ENCODE data around the gene DDR2.
"Not testable (repeated sequence)": the region's sequence is repeated elsewhere in the genome, so short reads cannot be mapped to it uniquely, and the experiment has no call there.

Gene DDR2

DNA sequence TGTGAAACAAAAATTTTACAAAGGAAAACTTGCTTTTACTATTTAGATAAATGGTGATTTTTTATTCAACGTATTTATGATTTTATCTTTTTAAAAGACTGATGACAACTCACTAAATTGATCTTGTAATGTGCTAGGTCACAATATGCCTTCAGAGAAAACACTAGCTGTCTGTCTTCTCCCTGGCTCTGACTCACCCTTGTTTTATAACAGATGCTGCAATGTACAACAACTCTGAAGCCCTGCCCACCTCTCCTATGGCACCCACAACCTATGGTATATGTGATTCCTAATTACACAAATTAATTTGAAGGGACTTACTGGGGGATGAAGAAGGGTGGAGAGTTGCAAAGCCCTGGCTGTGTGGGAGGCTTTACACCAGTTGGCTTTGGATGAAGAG lies 133.5 kb downstream of the DDR2 start:
- Histone ChIP-seq H3K9me3 (ENCODE audit: insufficient read depth, low read length) (no peaks in the 10 kb centered on the region), H3K36me3 (ENCODE audit: insufficient read depth, insufficient read length, low read length) (no peaks in the 10 kb centered on the region), H3K4me3 (ENCODE audit: insufficient read length, low read depth) (no peak overlapping the region), H3K4me1 (ENCODE audit: insufficient read depth, insufficient read length) (no peaks in the 10 kb centered on the region), H3K9ac (ENCODE audit: insufficient read length, low read depth) (no peak overlapping the region), H3K27me3 (ENCODE audit: insufficient read depth, insufficient read length) (no peaks in the 10 kb centered on the region)
- TF ChIP-seq SUZ12 (IDR thresholded peaks at IDR 0.05; ENCODE audit: extremely low read depth, insufficient read depth, insufficient read length) (no peak), YY1 (IDR thresholded peaks at IDR 0.05; ENCODE audit: insufficient read depth, insufficient read length) (no peak), ZNF274 (IDR thresholded peaks at IDR 0.05; ENCODE audit: low read depth, low read length) (no peak)
- no peak for DNase-seq (ENCODE audit: low read depth, low spot score)

DNA sequence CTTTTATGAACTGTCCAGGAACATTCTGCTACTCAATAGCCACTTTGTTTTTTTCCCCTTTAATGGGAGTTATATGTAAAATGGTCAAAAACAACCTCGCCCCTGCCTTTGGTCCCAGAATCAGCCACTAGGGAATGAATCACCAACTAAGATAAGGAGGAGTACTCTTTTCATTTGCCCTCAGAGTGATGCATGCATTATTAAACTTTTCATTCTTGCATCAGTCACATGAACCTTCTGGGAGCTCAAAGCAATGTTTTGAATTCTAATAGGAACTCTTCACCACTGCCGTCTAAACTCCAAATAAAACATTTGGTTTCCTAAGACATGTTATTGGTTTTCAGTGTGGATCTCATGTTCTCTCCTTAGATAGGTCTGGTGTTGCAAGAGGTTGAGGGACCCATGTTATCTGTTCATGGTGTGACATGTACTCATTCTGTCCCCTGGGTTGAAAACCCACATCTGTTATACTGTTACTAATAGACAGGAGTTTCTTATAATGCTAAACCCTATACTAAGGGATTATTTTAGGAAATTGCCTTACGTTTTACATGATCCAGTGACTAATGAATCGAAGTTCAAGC lies 140.4 kb downstream of the DDR2 start:
- H3K27me3 ChIP-seq (ENCODE audit: insufficient read depth, insufficient read length) = no peaks in the 10 kb centered on the region
- DNase-seq (ENCODE audit: low read depth, low spot score) = no peak
- H3K4me1 ChIP-seq (ENCODE audit: insufficient read depth, insufficient read length) = no peaks in the 10 kb centered on the region
- H3K4me3 ChIP-seq (ENCODE audit: insufficient read length, low read depth) = no peak overlapping the region
- H3K9me3 ChIP-seq (ENCODE audit: insufficient read depth, low read length) = no peaks in the 10 kb centered on the region
- no peak overlapping the region for H3K9ac ChIP-seq (ENCODE audit: insufficient read length, low read depth)
- H3K36me3 ChIP-seq (ENCODE audit: insufficient read depth, insufficient read length, low read length) = no peaks in the 10 kb centered on the region
- TF ChIP-seq SUZ12 (IDR thresholded peaks at IDR 0.05; ENCODE audit: extremely low read depth, insufficient read depth, insufficient read length) (no peak), ZNF274 (IDR thresholded peaks at IDR 0.05; ENCODE audit: low read depth, low read length) (no peak), YY1 (IDR thresholded peaks at IDR 0.05; ENCODE audit: insufficient read depth, insufficient read length) (no peak)

DNA sequence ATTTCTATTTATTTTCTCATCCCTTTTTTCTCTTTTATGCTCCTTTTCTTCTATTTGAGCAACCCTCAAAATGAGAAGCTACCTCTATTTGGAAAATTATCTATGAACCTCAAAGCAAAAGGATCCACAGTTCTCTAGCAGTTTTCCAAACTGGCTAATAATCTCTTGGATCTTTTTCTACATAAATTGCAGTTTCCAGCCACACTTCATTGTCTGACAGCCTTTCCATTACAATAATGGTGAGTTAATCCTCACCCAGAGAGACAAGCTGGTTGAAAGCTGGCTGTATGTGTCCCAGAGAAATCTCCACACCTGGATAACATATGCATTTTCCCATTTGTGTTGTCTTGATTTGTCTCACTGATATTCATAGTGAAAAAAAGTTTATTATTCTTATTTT lies 141.7 kb downstream of the DDR2 start:
- Histone ChIP-seq H3K36me3 (ENCODE audit: insufficient read depth, insufficient read length, low read length) (no peaks in the 10 kb centered on the region), H3K4me3 (ENCODE audit: insufficient read length, low read depth) (no peak overlapping the region), H3K27me3 (ENCODE audit: insufficient read depth, insufficient read length) (no peaks in the 10 kb centered on the region), H3K9me3 (ENCODE audit: insufficient read depth, low read length) (no peaks in the 10 kb centered on the region), H3K4me1 (ENCODE audit: insufficient read depth, insufficient read length) (no peaks in the 10 kb centered on the region), H3K9ac (ENCODE audit: insufficient read length, low read depth) (no peak overlapping the region)
- no peak for TF ChIP-seq ZNF274 (IDR thresholded peaks at IDR 0.05; ENCODE audit: low read depth, low read length)
- TF ChIP-seq SUZ12 (IDR thresholded peaks at IDR 0.05; ENCODE audit: extremely low read depth, insufficient read depth, insufficient read length) = no peak
- no peak for TF ChIP-seq YY1 (IDR thresholded peaks at IDR 0.05; ENCODE audit: insufficient read depth, insufficient read length)
- no peak for DNase-seq (ENCODE audit: low read depth, low spot score)

DNA sequence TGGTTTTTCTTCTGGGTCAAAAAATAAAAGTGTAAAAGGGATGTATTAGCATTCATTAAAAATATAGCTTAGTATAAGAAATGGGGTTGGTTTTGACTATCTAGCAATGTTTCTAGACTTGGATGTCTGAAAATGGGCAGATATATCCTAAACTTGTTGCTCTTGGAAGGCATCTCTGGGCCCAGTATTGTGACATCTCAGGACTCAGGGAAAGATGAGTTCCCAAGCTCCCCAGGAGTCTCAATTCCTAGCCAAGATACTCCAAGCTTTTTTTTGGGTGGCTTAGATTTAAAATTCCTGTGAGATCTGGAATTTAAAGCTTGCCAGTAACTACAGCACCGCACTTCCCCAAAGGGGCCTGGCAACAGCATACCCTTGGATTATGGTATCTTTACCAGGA lies 146.8 kb downstream of the DDR2 start:
- Histone ChIP-seq H3K36me3 (ENCODE audit: insufficient read depth, insufficient read length, low read length) (no peaks in the 10 kb centered on the region), H3K27me3 (ENCODE audit: insufficient read depth, insufficient read length) (no peaks in the 10 kb centered on the region), H3K9me3 (ENCODE audit: insufficient read depth, low read length) (no peaks in the 10 kb centered on the region), H3K9ac (ENCODE audit: insufficient read length, low read depth) (no peak overlapping the region), H3K4me3 (ENCODE audit: insufficient read length, low read depth) (no peak overlapping the region), H3K4me1 (ENCODE audit: insufficient read depth, insufficient read length) (no peaks in the 10 kb centered on the region)
- DNase-seq (ENCODE audit: low read depth, low spot score) = no peak
- TF ChIP-seq YY1 (IDR thresholded peaks at IDR 0.05; ENCODE audit: insufficient read depth, insufficient read length) (no peak), SUZ12 (IDR thresholded peaks at IDR 0.05; ENCODE audit: extremely low read depth, insufficient read depth, insufficient read length) (no peak), ZNF274 (IDR thresholded peaks at IDR 0.05; ENCODE audit: low read depth, low read length) (no peak)

DNA sequence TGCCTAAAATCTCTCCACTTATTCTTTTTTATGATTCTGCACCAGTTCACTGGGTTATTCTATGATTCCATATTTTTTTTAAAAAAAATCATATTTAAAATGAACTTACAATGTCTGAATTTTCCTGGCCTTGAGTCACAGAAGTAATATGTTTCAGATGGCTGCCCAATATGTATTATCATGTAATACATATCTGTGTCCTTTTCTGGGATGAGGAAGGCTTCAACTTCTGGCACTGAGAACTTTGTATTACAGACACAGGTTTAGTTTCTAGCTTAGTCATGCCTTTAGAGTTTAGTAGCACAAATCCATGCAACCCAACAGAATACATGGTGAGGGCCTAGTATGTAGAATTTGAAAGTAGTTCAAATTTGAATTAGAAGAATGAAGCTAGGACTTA lies 150.4 kb downstream of the DDR2 start:
- TF ChIP-seq SUZ12 (IDR thresholded peaks at IDR 0.05; ENCODE audit: extremely low read depth, insufficient read depth, insufficient read length) (no peak), YY1 (IDR thresholded peaks at IDR 0.05; ENCODE audit: insufficient read depth, insufficient read length) (no peak), ZNF274 (IDR thresholded peaks at IDR 0.05; ENCODE audit: low read depth, low read length) (no peak)
- H3K36me3 ChIP-seq (ENCODE audit: insufficient read depth, insufficient read length, low read length) = no peaks in the 10 kb centered on the region
- H3K4me3 ChIP-seq (ENCODE audit: insufficient read length, low read depth) = no peak overlapping the region
- H3K9ac ChIP-seq (ENCODE audit: insufficient read length, low read depth) = no peak overlapping the region
- H3K4me1 ChIP-seq (ENCODE audit: insufficient read depth, insufficient read length) = no peaks in the 10 kb centered on the region
- H3K27me3 ChIP-seq (ENCODE audit: insufficient read depth, insufficient read length) = no peaks in the 10 kb centered on the region
- no peaks in the 10 kb centered on the region for H3K9me3 ChIP-seq (ENCODE audit: insufficient read depth, low read length)
- no peak for DNase-seq (ENCODE audit: low read depth, low spot score)

DNA sequence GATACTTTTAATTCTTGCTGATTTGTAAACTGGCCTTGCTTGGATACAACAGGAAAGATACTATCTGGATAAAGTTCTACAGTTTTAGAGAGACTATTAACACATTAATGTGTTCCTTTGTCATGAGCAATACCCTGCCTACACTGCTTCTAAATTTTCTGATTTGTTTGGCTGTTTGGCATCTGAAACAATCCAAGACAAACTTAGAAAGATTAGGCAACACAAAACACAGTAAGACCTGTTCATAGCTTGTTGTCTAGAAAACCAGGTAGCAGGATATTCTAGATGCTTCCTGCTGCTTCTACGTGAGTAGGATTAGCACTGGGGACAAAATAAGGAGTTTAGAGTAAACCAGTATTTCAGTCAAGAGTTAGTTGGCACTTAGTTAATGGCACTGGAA lies 152.7 kb downstream of the DDR2 start:
- H3K4me1 ChIP-seq (ENCODE audit: insufficient read depth, insufficient read length); H3K36me3 ChIP-seq (ENCODE audit: insufficient read depth, insufficient read length, low read length): not testable (repeated sequence)

DNA sequence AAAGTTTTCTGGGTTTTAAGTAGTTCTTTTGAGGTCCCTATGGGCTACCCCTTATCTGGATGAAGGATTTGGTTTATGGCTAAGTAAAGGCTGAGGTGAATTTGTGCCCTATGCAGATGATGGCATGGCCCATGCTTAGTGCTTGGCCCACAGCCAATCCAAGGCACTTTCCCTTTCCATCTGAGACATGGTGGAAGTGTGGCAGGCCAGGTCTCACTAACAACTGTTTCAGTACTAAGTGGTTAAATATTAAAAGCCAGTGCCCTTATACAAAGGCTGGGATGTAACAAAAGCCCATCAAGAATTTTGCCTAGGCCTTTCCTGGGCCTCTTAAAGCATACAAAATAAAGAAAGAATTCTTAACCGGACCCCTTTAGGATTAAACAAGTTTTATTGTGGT lies 156.5 kb downstream of the DDR2 start:
- H3K4me3 ChIP-seq (ENCODE audit: insufficient read length, low read depth); H3K4me1 ChIP-seq (ENCODE audit: insufficient read depth, insufficient read length); DNase-seq (ENCODE audit: low read depth, low spot score); H3K27me3 ChIP-seq (ENCODE audit: insufficient read depth, insufficient read length); H3K36me3 ChIP-seq (ENCODE audit: insufficient read depth, insufficient read length, low read length); H3K9ac ChIP-seq (ENCODE audit: insufficient read length, low read depth); H3K9me3 ChIP-seq (ENCODE audit: insufficient read depth, low read length): not testable (repeated sequence)

More for the DNA sequence above, 152.7 kb downstream of the DDR2 start:
- H3K4me3 ChIP-seq (ENCODE audit: insufficient read length, low read depth); DNase-seq (ENCODE audit: low read depth, low spot score); H3K9ac ChIP-seq (ENCODE audit: insufficient read length, low read depth); H3K9me3 ChIP-seq (ENCODE audit: insufficient read depth, low read length); H3K27me3 ChIP-seq (ENCODE audit: insufficient read depth, insufficient read length): not testable (repeated sequence)

DNA sequence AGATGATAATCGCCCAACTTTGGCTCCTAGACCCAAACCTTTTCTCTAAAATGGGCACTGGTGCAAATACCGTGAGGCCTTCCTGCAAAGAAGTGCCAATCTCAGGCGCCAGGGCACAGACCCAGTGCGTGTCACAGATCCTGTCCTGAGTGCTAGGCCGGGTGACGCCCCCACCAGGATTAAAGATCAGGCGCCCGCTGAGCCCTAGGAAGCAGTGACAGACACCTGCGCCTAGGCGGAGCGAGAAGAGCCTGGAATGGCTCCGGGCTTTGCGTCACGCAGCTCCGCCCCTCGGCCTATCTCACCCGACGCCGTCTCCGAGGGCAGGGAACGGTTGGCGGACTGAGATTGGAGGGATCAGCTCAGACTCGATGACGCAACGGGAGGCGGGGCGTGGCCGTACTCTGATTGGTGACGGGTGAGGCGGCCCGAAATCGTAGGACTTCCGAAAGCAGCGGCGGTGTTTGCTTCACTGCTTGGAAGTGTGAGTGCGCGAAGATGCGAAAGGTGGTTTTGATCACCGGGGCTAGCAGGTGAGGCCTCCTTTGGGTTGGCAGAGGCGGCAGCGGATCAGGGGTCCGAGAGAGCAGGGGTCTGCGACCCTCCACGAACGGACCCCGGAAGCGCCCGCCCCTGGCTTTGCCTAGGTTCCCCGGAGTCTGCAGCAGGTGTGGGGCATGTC lies 158.2 kb downstream of the DDR2 start, which contains the start of gene HSD17B7:
Gene HSD17B7 (plus strand): TSS at position 400 of the 682 bp plus-strand sequence. CDS start 99 bp downstream, at position 499.
- peak; percentile 57 for DNase-seq (ENCODE audit: low read depth, low spot score)
- H3K4me1 ChIP-seq (ENCODE audit: insufficient read depth, insufficient read length); H3K36me3 ChIP-seq (ENCODE audit: insufficient read depth, insufficient read length, low read length); H3K27me3 ChIP-seq (ENCODE audit: insufficient read depth, insufficient read length); H3K9me3 ChIP-seq (ENCODE audit: insufficient read depth, low read length): not testable (repeated sequence)
- peak within 1 kb of the TSS; percentile 67 for H3K4me3 ChIP-seq (ENCODE audit: insufficient read length, low read depth)
- peak within 1 kb of the TSS; percentile 80 for H3K9ac ChIP-seq (ENCODE audit: insufficient read length, low read depth)

DNA sequence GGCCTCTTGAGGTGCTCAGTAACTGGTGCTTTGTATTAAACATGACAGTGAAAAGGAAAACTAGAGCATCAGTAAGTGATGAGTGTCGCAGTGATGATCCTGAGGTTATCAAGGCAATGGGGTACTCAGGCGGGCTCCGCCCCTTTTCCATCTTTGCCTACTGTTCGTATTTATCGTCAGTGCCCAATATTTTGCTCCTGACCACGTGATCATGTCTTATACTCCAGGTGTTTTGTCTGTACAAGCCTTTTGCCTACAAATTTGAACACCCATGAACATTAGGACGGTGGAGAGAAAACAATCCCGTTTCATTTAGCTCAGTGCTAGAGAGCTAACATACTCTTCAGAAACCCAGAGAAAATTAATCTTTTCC lies 158.7 kb downstream of the DDR2 start:
- not testable (repeated sequence) for H3K9me3 ChIP-seq (ENCODE audit: insufficient read depth, low read length); DNase-seq (ENCODE audit: low read depth, low spot score); H3K4me1 ChIP-seq (ENCODE audit: insufficient read depth, insufficient read length); H3K36me3 ChIP-seq (ENCODE audit: insufficient read depth, insufficient read length, low read length); H3K27me3 ChIP-seq (ENCODE audit: insufficient read depth, insufficient read length)
- peak overlapping the region; percentile 56 for H3K9ac ChIP-seq (ENCODE audit: insufficient read length, low read depth)
- H3K4me3 ChIP-seq (ENCODE audit: insufficient read length, low read depth) = peak overlapping the region; percentile 67

DNA sequence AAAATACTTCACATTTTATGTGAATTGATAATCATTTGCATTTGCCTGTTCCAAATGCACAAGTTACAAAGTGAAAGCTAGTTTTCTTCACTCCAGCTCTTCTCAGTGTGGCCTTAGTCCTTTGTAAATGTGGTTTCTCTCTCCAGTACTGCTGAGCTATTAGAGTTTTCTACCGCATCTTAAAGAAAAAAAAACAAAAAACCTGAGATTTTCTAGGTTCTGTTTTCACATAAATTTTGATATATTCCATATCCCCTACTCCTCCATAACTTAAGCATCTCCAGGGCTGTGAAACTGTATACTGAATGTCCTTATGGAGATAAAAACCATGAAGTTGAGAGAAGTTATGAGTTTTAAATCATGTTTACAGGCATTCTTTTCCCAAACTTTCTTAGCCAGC lies 162.0 kb downstream of the DDR2 start:
- not testable (repeated sequence) for H3K9ac ChIP-seq (ENCODE audit: insufficient read length, low read depth); H3K27me3 ChIP-seq (ENCODE audit: insufficient read depth, insufficient read length); H3K9me3 ChIP-seq (ENCODE audit: insufficient read depth, low read length); H3K4me1 ChIP-seq (ENCODE audit: insufficient read depth, insufficient read length); H3K4me3 ChIP-seq (ENCODE audit: insufficient read length, low read depth); DNase-seq (ENCODE audit: low read depth, low spot score)
- peaks cover 11% of the 10 kb centered on the region for H3K36me3 ChIP-seq (ENCODE audit: insufficient read depth, insufficient read length, low read length)
